Mucosa of descending colon (tissue), 3 donors: ENCODE results near the gene DCPS. TPM values are rescaled to one million over a fixed set of nuclear protein-coding genes. Genes with fewer than 3 reads are reported as not detected.

ENCODE experiments used
- ATAC-seq: fragments of 200-7000 bp; cut with Tn5 transposase; one replicate; pipeline ENCODE4 v1.9.1; 2020; ENCODE audit warnings: mild to moderate bottlenecking, moderate library complexity
- DNase-seq, 3 donors: peaks; one replicate each; pipeline ENCODE4 v3.0.0-alpha.2; 2020
- H3K36me3 ChIP-seq: fragments of 200-600 bp; one replicate; pipeline ENCODE4 v1.8.0; 2021; ENCODE audit warnings: low read depth, mild to moderate bottlenecking
- H3K4me1 ChIP-seq: fragments of 200-600 bp; one replicate; pipeline ENCODE4 v1.8.0; 2021; ENCODE audit warnings: low read depth, mild to moderate bottlenecking
- H3K4me3 ChIP-seq: fragments of 200-600 bp; one replicate; pipeline ENCODE4 v1.8.0; 2021; ENCODE audit warnings: mild to moderate bottlenecking
- H3K9me3 ChIP-seq: fragments of 200-600 bp; one replicate; pipeline ENCODE4 v1.8.0; 2021; ENCODE audit warnings: mild to moderate bottlenecking
- CTCF ChIP-seq: fragments of 200-600 bp; IDR thresholded peaks from one replicate; pipeline ENCODE4 v1.8.0; 2022; ENCODE audit warnings: antibody characterized with exemption, mild to moderate bottlenecking
- intact Hi-C, 2 donors: fragments of 100-400 bp; cut with DNase I in 1 of 2; cut with micrococcal nuclease in 1 of 2; formaldehyde crosslinking; loops; one replicate each; pipeline versions ENCODE4 v1.11.0 to v1.11.1; 2022; cut with DNase I, micrococcal nuclease
- total RNA-seq, 3 donors: library from RNA; stranded (reverse); fragmentation: NEBNext Ultra II Directional in 2 of 3; extraction: Animal tissue kit (Norgen Biotek cat#: 25700) in 2 of 3; gene quantifications; one replicate each; pipeline versions ENCODE4 v1.2.1 to v1.2.4, GENCODE V29; 2021 to 2023
- donor health status: DM: no; HTN: no; CAD: no; lungs with moderate emphysema.
- donor health status: DM: no; HTN: no; CAD: no.
- donor health status: DM: no; HTN: yes; CAD: no.

DCPS gene
- total RNA-seq, 3 donors from 2014 or later, result 10.0 to 21.3 (median 14.8) TPM

DNA sequence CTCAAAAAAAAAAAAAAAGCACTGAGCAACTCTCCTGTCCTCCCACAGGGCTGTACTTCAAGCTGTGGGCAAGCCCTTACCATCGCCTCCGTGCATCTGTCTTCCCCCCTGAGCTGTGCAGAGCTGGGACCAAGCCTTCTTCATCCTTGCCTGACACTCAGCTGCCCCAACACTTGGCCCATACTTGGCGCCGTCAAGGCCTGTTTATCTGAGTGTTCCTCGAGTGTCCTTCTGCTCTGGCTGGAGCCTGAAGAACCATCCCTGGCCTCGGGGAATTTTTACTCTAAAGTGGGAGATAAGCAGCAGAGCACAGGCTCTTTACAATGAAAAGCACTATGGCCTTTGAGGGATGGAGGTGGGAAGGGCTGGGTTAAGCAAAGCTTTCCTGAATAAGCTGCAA is 22.6 kb upstream of the DCPS start:
- no peak overlapping the region for H3K4me3 ChIP-seq
- no peaks in the 10 kb centered on the region for H3K36me3 ChIP-seq
- DNase-seq (no peak), ATAC-seq (no peak)
- no peak for TF ChIP-seq CTCF
- peaks cover 3% of the 10 kb centered on the region for H3K4me1 ChIP-seq
- intact Hi-C loops, result no loop called here
- no peaks in the 10 kb centered on the region for H3K9me3 ChIP-seq

DNA sequence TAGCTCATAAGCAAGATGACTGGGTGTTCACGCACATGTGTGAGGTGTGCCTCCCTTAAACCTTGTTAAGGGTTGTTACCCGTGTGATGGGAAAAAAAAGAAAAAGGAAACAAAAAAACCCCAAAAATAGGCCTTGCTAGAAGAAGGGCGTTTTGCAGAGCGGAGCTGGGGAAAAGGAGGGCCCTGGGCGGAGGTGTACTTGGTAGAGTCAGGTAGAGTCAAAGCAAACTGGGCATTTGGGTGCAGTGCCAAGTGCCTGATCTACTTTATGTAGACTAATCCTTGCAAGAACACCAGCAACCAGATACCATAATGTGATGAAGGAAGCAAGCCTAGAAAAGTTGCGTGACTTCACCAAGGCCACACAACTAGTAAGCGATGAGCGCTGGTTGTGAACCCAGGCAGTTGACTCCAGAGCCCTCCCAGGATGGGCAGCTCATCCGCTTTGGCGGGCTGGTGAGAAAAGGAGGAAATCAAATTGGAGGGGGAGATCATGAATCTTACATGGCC is 22.1 kb upstream of the DCPS start:
- Histone ChIP-seq H3K9me3 (no peaks in the 10 kb centered on the region), H3K36me3 (no peaks in the 10 kb centered on the region), H3K4me3 (no peak overlapping the region), H3K4me1 (peaks cover 3% of the 10 kb centered on the region)
- ATAC-seq, result no peak
- TF ChIP-seq CTCF, result no peak
- intact Hi-C loops, result no loop called here
- DNase-seq, result no peak

DNA sequence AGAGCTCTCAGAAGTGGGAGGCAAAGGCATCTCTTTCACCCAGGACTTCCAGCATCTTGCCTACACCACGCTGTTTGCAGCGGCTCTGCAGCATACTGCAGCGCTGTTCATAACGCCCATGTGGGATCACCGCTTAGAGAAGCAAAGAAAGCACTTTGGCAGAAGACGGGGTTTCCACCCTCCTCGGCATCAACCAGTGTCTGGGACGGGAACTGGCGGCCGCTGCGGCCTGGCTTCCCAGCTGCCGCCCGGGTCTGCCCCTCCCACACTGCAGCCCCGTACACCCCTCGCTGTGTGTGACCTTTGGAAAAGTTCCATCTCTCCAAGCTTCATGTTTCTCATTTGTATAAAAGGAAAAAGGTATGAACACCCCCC is 21.5 kb upstream of the DCPS start:
- ATAC-seq, result peak; percentile 61
- DNase-seq, result peak; percentile 51 to 69 (median 66)
- no peaks in the 10 kb centered on the region for H3K36me3 ChIP-seq
- H3K4me3 ChIP-seq, result peak overlapping the region; percentile 54
- intact Hi-C loops, result no loop called here
- no peak for TF ChIP-seq CTCF
- no peaks in the 10 kb centered on the region for H3K9me3 ChIP-seq
- peaks cover 3% of the 10 kb centered on the region for H3K4me1 ChIP-seq

GRCh38 chr11:126282736-126283591 is 20.9 kb upstream of the DCPS start, which contains the start of gene TIRAP:
TIRAP (plus strand) TSS chr11:126283093; CDS start chr11:126290895, 7,802 bp downstream.
- peak; percentile 90 for ATAC-seq
- Histone ChIP-seq H3K9me3 (no peaks in the 10 kb centered on the region), H3K36me3 (no peaks in the 10 kb centered on the region), H3K4me3 (peak within 1 kb of the TSS; percentile 54), H3K4me1 (peaks cover 3% of the 10 kb centered on the region)
- TF ChIP-seq CTCF, result no peak
- intact Hi-C loops, result no loop called here
- DNase-seq, result peak; percentile 74 to 84 (median 84)

DNA sequence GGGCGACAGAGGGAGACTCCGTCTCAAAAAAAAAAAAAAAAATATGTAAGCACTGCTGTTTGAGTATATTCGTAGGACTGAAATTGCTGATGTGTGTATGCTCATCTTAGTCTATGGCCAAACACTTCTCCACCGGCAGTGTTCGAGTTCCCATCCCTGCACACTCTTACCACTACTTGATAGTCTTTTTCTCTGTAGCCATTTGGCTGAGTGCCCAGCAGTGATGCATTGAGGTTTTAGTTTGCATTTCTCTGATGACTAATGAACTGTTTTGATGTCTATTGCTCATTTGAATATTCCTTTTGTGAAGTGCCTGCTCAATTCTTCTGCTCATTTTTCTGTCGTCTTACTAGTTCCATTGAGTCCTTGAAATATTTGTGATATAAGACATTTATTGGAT is 19.0 kb upstream of the DCPS start:
- intact Hi-C loops, result no loop called here
- Histone ChIP-seq H3K36me3 (no peaks in the 10 kb centered on the region), H3K9me3 (no peaks in the 10 kb centered on the region), H3K4me3 (no peak overlapping the region), H3K4me1 (peaks cover 3% of the 10 kb centered on the region)
- ATAC-seq, result no peak
- TF ChIP-seq CTCF, result no peak
- peak in 1 of 3 donors; percentile 84 for DNase-seq
